GM21825 (cell line): Measurements from ENCODE around the gene BICRA.

Source experiments
- ATAC-seq: cut with Tn5 transposase; IDR thresholded peaks from one replicate; pipeline ENCODE4 v1.9.1; 2021; ENCODE audit warnings: mild to moderate bottlenecking, moderate library complexity; ENCODE audit not compliant: unreplicated experiment

Gene BICRA

DNA sequence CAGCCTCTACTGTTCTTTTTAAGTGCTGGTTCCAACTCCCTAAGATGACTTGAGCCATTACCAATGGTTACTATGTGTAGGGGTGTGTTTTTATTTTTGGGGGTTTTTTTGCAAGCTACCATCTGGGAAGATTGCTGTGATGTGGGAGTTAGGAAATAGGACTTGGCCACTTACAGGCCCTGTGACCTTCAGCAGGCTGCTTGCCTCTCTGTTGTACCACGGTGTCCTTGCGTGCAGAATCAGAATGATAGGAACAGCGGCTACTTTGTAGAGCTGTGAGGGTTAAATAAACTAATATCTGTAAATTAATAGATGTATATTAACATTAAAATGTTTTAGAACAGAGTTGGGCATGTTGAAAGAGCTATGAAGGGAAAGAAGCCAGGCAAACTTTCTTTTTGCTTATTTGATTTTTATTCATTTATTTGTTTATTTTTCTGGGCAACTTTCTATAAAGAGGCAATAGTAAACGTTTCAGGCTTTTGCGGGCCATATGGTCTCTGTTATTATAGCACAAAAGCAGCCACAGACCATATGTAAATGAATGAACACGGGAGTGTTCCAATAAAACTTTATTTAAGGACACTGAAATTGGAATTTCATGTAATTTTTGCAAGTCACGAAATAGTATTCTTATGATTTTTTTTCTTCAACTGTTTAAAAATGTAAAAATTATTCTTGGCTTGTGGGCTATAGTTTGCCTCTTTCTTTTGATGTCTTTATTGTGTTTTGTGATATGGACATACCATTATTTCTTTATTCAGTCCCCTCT is 77.9 kb downstream of the BICRA start:
- ATAC-seq: no peak

DNA sequence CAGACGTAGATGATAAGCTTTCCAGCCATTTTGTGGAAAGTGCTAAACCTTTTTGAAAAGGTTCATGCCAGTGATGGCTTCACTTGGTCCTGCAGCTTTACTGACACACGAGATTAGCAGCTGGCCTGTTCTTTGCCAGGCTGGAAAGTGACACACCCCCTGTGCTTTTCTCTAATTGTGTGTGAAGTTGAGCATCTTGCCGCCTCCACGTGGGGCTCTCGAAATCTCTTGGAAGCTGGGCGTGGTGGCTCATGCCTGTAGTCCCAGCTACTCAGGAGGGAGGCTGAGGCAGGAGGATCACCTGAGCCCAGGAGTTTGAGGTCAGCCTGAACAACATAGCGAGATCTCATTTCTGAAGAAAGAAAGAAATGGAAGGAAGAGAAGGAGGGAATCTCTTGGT is 79.0 kb downstream of the BICRA start:
- ATAC-seq: no peak

DNA sequence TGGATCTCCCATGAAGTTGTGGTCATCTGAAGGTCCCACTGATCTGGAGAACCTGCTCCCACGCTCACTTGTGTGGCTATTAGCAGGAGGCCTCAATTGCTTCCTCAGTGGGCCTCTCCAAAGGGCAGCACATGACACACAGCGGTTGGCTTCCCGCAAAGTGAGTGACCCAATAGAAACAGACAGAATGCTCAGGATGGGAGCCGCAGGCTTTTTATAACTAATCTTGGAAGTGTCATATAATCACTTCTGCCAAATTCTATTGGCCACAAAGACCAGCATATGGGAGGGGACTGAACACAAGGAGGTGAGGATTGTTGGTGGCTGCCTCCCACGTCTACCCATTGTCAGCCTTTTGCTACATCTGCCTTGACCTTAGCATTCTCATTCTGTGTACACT is 82.2 kb downstream of the BICRA start:
- no peak for ATAC-seq

DNA sequence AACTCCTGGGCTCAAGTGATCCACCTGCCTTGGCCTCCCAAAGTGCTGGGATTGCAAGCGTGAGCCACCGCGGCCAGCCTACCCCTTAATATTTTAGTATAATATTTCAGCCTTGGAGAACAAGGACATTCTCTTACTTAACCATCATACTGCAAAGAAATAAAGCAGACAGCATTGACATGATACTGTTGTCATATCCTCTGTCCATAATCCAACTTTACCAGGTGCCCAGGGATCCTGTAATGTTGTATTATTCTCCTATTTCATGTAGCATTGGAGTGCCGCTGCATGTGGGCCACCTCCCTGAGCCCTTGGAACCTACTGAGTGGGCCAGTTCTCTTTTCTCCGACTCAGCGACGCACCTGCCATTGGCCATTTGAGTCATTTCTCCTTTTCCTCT is 82.8 kb downstream of the BICRA start:
- ATAC-seq: no peak

DNA sequence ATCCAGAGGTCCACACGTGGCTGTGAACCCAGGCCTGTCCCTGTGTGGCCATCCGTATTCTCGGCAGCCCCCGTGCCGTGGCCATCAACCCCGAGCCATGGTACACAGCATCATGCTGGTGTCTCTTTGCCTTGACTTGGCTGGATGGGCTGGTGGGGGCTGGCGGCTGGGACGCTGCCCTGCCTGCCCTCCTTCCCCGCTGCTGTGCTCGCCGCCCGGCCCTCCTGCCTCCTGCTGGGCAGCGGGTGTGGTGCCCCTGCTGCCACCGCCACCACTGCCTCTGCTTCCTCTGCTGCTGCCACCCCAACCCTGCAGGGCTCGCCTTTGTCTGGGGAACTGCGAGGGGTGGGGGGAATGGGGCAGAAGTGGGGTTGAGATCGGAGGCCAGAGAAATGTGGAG is 84.6 kb downstream of the BICRA start:
- no peak for ATAC-seq

DNA sequence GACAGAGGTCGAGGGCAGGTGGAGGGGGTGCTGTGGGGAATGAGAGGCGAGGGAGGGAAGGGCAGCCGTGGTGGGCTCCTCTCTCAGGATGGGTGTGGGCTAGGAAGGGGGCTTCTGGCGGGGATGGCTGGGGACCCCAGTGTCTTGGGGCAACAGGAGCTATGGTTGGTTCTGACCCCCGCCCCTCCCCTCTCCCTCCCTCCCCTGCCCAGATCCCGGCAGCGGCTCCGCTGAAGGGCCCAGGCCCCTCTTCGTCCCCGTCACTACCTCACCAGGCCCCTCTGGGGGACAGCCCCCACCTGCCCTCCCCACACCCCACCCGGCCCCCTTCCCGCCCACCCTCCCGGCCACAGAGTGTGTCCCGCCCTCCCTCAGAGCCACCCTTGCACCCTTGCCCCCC is 85.0 kb downstream of the BICRA start:
- ATAC-seq: no peak

DNA sequence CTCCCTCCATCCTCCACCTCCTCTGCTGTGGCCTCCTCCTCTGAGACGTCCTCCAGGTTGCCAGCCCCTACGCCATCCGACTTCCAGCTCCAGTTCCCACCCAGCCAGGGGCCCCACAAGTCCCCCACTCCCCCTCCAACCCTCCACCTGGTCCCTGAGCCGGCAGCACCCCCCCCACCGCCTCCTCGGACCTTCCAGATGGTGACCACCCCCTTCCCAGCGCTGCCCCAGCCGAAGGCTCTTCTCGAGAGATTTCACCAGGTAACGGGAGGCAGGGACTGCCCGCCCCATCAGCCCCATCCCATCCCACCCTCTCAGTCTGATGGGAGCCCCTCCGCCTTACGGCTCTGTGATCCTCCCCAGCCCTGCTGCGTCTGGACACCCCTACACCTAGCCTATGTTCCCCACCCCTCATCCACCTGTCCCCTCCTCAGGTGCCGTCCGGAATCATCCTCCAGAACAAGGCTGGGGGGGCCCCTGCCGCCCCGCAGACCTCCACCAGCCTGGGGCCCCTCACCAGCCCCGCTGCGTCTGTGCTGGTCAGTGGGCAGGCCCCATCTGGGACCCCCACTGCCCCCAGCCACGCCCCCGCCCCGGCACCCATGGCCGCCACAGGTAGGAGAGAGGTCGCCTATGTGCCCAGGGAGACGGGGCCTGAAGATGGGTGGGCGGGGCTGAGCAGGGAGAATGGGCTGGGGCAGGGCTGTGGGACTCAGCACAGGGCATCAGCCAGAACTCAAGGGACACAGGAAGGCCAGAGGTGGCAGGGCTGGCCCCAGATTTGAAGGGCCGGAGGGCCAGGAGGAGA is 85.7 kb downstream of the BICRA start:
- no peak for ATAC-seq

DNA sequence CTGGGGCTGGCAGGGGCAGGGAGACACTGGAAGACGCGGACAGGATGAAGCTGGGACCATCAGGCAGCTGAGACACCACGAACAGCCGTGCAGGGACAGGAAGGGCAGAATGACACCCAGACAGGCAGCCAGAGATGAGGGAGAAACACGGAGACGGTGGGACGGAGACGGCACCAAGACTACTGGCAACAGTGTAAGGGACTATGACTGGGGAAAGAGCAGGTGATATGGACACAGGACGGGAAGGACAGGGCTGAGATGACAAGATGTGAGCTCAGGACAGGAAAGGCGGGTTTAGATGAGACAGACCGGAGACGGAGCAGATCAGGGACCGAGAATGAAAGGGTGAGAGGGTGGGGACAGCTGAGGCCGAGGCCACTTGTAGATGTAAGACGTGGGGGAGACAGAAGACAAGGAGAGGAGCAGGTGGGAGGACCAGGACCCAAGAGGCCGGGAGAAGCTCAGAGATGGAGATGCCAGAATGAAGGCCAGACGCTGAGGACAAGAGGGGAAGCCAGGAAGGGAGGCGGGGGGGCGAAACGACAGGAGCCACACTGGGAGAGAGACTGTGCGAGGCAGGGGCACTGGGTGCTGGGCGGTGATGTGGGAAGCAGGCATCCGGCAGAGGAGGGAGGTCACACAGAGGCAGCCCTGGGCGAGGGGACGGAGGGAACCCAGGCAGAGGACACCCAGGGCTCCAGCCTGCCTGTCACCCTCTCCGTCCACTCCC is 86.8 kb downstream of the BICRA start:
- no peak for ATAC-seq

DNA sequence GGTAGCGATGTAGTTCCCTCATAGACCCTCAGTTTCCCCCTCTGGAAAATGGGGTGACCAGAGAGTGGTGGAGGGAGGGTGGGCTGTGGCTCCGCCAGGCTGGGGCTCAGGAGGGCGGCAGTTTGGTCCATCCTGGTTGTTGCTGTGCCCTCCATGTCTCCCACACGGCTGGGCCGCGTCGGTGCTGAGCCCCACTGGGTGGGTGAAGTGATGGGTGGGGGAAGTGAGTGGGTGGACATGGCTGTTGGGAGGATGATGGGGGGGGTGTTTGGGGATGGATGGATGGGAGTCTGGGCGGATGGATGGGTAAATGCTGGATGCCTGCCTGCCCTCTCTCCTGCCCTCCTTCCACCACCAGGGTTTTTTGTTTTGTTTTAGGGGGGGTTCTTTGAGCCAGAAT is 87.7 kb downstream of the BICRA start:
- ATAC-seq: no peak

DNA sequence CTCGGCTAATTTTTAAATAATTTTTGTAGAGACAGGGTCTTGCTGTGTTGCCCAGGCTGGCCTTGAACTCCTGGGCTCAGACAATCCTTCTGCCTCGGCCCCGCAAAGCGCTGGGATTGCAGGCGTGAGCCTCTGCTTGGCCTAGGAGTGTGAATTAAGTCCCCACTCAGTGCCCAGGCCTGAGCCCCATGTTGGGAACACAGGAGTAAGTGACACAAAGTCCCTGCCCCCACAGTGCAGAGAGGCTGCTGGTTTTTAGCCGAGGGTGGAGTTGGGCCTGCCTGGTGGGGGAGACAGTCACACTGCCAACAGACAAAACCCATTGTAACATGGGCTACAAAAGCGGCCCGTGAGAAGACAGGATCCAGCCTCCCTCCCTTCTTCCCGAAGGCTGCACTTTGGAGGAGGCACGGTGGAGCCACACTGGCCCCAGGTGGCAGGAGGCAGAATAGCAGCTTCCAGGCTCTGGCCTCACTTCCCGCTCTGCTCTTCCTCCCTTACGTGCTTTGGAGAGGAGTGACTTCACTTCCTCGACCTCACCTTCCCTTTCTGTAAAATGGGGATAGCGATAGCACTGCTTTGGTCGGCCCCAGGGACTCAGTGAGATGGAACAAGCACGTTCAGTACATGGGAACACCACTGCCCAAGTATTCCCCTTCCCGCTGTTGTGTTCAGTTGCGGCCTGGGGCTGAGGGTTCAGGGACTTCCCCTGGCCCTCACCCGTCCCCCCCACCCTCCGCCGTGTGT is 89.1 kb downstream of the BICRA start:
- ATAC-seq: no peak

DNA sequence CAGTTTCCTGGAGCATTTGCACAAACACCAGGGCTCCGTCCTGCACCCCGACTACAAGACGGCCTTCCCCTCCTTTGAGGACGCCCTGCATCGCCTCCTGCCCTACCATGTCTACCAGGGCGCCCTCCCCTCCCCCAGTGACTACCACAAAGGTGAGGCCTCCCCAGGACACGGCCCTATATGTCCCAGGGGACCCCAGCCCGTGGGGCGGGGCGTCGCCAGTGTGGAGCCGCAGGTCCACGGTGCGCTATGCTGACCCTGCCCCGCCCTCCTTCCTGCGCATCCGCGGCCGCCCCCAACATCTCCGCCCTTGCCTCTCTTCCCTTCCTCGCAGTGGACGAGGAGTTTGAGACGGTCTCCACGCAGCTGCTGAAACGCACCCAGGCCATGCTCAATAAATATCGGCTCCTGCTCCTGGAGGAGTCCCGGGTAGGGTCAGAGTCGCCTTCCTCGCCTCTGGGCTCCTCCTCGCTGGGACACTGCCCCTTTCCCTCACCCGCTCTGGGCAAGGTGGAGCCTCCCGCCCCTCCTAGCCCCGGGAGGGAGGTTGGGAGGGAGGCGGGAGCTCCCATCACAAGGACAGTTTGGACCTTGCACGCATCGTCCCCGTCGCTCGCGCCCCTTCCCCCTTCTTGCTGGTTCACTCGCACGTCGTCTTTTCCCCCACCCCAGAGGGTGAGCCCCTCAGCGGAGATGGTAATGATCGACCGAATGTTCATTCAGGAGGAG is 89.9 kb downstream of the BICRA start:
- no peak for ATAC-seq

DNA sequence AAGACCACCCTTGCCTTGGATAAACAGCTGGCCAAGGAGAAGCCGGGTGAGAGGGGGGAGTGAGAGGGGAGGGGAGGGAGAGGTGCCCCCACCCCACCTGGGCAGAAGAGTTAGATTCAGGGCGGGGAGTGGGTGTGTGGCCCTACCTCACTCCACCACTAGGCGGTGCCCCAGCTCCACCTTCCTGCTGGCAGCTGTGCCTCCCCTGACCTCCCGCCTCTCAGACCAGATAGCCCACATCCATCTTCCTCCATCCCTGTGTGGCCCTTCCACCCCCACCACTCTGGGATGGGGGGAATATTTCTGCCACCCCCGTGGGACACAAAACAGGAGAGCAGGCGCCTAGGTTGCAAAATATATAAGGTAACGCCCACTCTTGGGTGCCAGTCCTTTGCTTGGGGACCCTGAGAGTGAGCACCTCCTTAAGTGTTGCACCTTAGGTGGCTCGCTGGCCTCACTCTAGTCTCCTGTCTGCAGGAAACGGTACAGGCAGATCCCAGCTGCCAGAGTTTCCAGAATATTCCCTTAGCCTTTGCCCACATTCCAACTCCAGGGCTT is 90.5 kb downstream of the BICRA start:
- no peak for ATAC-seq

DNA sequence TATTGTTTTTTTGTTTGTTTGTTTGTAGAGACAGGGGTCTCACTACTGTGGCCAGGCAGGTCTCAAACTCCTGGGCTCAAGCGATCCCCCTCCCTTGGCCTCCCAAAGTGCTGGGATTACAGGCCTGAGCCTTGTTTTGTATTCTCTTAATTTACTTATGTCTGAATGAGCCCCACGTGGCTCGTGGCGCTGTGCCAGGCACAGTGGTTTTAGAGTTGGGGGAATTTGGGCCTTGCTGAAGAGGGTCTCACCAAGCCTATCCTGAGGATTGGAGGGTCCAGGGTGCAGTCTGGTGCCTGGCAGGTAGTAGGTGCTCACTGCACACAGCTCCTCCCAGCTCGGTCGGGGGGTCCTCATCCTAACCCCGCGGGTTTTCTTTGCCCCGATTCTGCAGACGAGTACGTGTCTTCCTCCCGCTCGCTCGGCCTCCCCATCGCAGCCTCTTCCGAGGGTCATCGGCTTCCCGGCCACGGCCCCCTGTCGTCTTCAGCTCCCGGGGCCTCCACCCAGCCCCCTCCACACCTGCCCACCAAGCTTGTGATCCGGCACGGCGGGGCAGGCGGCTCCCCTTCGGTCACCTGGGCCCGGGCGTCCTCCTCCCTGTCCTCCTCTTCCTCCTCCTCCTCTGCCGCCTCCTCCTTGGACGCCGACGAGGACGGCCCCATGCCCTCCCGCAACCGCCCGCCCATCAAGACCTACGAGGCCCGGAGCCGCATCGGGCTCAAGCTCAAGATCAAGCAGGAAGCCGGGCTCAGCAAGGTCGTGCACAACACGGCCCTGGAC is 92.2 kb downstream of the BICRA start:
- no peak for ATAC-seq

DNA sequence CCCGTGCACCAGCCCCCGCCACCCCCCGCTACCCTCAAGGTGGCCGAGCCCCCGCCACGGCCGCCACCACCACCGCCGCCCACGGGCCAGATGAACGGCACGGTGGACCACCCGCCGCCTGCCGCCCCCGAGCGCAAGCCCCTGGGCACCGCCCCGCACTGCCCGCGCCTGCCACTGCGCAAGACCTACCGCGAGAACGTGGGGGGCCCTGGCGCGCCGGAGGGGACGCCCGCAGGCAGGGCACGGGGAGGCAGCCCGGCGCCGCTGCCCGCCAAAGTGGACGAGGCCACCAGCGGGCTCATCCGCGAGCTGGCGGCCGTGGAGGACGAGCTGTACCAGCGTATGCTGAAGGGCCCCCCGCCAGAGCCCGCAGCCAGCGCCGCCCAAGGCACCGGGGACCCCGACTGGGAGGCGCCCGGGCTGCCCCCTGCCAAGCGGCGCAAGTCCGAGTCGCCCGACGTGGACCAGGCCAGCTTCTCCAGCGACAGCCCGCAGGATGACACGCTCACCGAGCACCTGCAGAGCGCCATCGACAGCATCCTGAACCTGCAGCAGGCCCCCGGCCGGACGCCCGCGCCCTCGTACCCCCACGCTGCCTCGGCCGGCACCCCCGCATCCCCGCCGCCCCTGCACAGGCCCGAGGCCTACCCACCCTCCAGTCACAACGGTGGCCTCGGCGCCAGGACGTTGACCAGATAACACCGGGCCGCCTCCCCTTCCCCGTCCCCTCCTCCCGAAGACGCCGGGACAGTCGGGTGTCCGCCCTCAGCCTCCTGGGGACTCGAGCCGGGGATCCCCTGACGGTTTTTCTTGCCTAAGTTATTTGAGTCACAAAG is 93.0 kb downstream of the BICRA start:
- ATAC-seq: no peak

DNA sequence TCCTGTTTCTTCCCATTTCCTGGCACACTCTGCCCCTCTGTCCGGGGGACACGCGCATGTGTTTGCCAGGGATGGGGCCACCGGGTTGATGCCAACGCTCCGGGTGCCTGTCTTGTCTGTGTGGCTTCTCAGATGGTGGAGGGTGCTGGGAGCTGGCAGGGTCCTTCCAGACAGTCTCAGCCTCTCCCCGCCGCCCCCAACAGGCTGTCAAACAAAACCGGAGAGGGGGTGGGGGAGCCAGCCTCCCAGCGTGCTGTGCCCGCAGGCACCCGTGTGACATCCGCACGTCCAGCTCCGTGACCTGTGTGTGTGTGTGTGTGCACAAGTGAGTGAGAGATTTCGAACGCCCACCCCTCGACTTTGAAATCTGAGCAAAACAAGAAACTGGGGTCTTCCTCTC is 93.7 kb downstream of the BICRA start:
- no peak for ATAC-seq

DNA sequence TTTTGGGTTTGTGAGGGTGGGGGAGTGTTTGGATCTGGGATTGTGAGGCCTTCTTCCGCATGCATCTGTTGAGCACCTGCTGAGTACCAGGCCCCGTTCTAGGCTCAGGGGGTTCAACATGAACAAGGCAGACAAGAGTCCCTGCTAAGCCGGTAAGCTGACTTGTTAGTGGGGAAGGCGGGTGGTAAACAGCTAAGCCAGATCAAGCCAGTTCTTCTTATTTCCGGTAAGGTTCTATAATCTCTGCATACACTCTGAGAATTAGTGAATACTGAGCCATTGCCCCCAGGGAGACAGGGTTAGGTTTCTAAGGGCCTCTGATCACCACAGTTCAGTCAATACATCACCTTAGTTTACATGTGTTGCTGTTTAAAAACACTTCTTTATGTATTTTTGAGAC is 94.4 kb downstream of the BICRA start:
- no peak for ATAC-seq

DNA sequence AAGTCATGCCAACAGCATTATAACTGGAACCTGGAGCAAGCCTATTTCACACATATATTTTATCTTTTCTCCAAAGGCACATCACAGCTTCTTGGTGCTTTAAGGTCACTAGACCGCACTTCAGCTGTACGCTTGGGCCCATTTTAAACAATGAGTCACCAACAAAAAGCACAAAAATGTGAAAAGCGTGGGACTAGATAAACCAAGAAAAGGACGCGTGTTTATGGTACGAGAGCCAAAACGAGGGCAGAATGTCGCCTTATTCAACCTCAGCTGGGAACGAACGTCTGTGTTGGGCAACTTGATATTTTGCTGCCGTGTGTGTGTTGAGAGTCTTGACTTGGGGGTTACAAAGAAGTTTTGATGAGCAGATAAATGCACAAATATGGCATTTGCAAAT is 95.1 kb downstream of the BICRA start:
- no peak for ATAC-seq

DNA sequence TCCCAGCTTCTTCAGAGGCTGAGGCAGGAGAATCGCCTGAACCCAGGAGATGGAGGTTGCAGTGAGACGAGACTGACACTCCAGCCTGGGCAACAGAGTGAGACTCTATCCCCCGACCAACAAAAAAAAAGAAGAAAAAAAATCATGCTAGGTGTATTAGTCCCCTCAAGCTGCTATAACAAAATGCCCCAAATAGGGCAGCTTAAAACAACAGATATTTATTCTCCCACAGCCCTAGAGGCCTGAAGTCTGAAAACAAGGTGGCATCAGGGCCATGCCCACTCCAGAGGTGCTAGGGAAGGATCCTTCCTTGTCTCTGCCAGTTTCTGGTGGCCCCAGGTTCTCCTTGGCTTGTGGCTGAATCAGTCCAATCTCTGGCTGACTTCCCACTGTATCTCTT is 95.7 kb downstream of the BICRA start:
- ATAC-seq: no peak
